ENCODE results near the gene TRIOBP. TPM values are rescaled to one million over a fixed set of nuclear protein-coding genes. Genes with fewer than 3 reads are reported as not detected.
A peak's percentile ranks its signal among the peaks of the same experiment; 100 is the strongest.

TRIOBP gene
- total RNA-seq, 1 experiment from 2014 or later, result 45.7 TPM

- ChIA-PET CTCF (interaction anchor here (0.6 to 9.1 kb wide), 5 partner anchors 11 to 117 kb away, joined by 3 to 113 read pairs (median 4); partner anchors contain the start of gene LGALS1), POLR2A (interaction anchor here (0.6 to 5.3 kb wide), 22 partner anchors 10 to 349 kb away, joined by 3 to 35 read pairs (median 4); partner anchors contain the start of genes GCAT, GGA1, LGALS1 and PDXP)
- Mint-ChIP-seq H3K4me3 (ENCODE audit: unreplicated experiment) (peak within 1 kb of the TSS; percentile 96), H3K27me3 (ENCODE audit: insufficient read depth, unreplicated experiment) (no peaks in the 10 kb centered on the region), H3K9me3 (ENCODE audit: unreplicated experiment) (no peaks in the 10 kb centered on the region), H3K27ac (ENCODE audit: low read depth, unreplicated experiment) (peak within 1 kb of the TSS; percentile 96), H3K4me1 (ENCODE audit: insufficient read depth, unreplicated experiment) (peaks cover 30% of the 10 kb centered on the region), H3K36me3 (ENCODE audit: insufficient read depth, unreplicated experiment) (peaks cover 30% of the 10 kb centered on the region)
- intact Hi-C loops (cut with micrococcal nuclease), result no loop called here
- BruUV-seq (replicated peaks), result TSS peak; percentile 80
- DNase-seq (ENCODE audit: unreplicated experiment), result peak; percentile 90
- TF ChIP-seq, protein P1, sequence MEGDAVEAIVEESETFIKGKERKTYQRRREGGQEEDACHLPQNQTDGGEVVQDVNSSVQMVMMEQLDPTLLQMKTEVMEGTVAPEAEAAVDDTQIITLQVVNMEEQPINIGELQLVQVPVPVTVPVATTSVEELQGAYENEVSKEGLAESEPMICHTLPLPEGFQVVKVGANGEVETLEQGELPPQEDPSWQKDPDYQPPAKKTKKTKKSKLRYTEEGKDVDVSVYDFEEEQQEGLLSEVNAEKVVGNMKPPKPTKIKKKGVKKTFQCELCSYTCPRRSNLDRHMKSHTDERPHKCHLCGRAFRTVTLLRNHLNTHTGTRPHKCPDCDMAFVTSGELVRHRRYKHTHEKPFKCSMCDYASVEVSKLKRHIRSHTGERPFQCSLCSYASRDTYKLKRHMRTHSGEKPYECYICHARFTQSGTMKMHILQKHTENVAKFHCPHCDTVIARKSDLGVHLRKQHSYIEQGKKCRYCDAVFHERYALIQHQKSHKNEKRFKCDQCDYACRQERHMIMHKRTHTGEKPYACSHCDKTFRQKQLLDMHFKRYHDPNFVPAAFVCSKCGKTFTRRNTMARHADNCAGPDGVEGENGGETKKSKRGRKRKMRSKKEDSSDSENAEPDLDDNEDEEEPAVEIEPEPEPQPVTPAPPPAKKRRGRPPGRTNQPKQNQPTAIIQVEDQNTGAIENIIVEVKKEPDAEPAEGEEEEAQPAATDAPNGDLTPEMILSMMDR (IDR thresholded peaks at IDR 0.05; ENCODE audit: unreplicated experiment), result no peak
Measured at GRCh38 chr22:37686002-37686982, 10.6 kb upstream of the TRIOBP start, which contains the start of gene NOL12. NOL12 (plus strand) TSS chr22:37686343; CDS start chr22:37686393, 50 bp downstream.

DNA sequence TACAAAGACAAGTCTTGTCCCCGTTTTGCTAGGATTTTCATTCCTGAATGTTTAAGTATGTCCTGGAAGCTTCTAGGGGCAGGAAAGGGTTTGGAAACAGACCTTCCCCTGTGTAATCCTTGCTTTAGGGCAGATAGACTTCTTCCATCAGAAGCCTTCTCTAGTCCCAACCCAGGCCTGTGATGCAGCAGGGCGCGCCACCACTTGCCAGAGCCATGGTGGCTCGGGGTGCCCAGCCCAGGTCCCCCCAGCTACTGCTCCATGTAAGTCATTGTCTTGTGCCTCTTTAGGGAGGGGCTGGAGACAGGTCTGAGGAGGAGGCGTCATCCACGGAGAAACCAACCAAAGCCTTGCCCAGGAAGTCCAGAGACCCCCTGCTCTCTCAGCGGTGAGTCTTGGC lies 6.4 kb upstream of the TRIOBP start:
- CTCF ChIA-PET, result interaction anchor here (0.9 kb wide), 1 partner anchor 82 kb away, joined by 5 read pairs; the partner anchor contains the start of gene GGA1

GRCh38 chr22:37690901-37691504 lies 5.8 kb upstream of the TRIOBP start:
- peak; percentile 91 for DNase-seq (ENCODE audit: unreplicated experiment)
- TF ChIP-seq, protein P1 (IDR thresholded peaks at IDR 0.05; ENCODE audit: unreplicated experiment), result no peak
- no peak overlapping the region for H3K4me3 Mint-ChIP-seq (ENCODE audit: unreplicated experiment)
- no TSS peak for BruUV-seq (replicated peaks)
- CTCF ChIA-PET, result interaction anchor here (0.6 to 0.9 kb wide), 2 partner anchors 28 to 82 kb away, joined by 3 to 5 read pairs; partner anchors contain the start of gene GGA1
- H3K27me3 Mint-ChIP-seq (ENCODE audit: insufficient read depth, unreplicated experiment), result no peaks in the 10 kb centered on the region
- H3K9me3 Mint-ChIP-seq (ENCODE audit: unreplicated experiment), result no peaks in the 10 kb centered on the region
- intact Hi-C loops (cut with micrococcal nuclease), result no loop called here
- no peak overlapping the region for H3K27ac Mint-ChIP-seq (ENCODE audit: low read depth, unreplicated experiment)
- POLR2A ChIA-PET, result interaction anchor here (2.1 kb wide), 1 partner anchor 34 kb away, joined by 6 read pairs; no protein-coding TSS in a partner anchor
- H3K36me3 Mint-ChIP-seq (ENCODE audit: insufficient read depth, unreplicated experiment), result peaks cover 59% of the 10 kb centered on the region
- H3K4me1 Mint-ChIP-seq (ENCODE audit: insufficient read depth, unreplicated experiment), result peaks cover 27% of the 10 kb centered on the region

More for the DNA sequence above, 6.4 kb upstream of the TRIOBP start:
- peak; percentile 19 for DNase-seq (ENCODE audit: unreplicated experiment)
- TF ChIP-seq, protein P1 (IDR thresholded peaks at IDR 0.05; ENCODE audit: unreplicated experiment), result no peak
- H3K4me3 Mint-ChIP-seq (ENCODE audit: unreplicated experiment), result no peak overlapping the region
- peaks cover 59% of the 10 kb centered on the region for H3K36me3 Mint-ChIP-seq (ENCODE audit: insufficient read depth, unreplicated experiment)
- POLR2A ChIA-PET, result interaction anchor here (2.1 kb wide), 1 partner anchor 33 kb away, joined by 6 read pairs; no protein-coding TSS in a partner anchor
- no peaks in the 10 kb centered on the region for H3K27me3 Mint-ChIP-seq (ENCODE audit: insufficient read depth, unreplicated experiment)
- H3K9me3 Mint-ChIP-seq (ENCODE audit: unreplicated experiment), result no peaks in the 10 kb centered on the region
- intact Hi-C loops (cut with micrococcal nuclease), result no loop called here
- peaks cover 24% of the 10 kb centered on the region for H3K4me1 Mint-ChIP-seq (ENCODE audit: insufficient read depth, unreplicated experiment)
- H3K27ac Mint-ChIP-seq (ENCODE audit: low read depth, unreplicated experiment), result no peak overlapping the region
- no TSS peak for BruUV-seq (replicated peaks)

Data from MCF 10A (cell line).